ENCODE results near the gene IPPK.

- no peak for TF ChIP-seq CTCF (conservative IDR thresholded peaks at IDR 0.05; ENCODE audit: low read depth, low read length)
- no peak for TF ChIP-seq MAFK (IDR thresholded peaks at IDR 0.05; ENCODE audit: low read depth, low read length)
- no peak for TF ChIP-seq CEBPB (IDR thresholded peaks at IDR 0.05; ENCODE audit: low read depth, low read length)
- TF ChIP-seq FOS (IDR thresholded peaks at IDR 0.05; ENCODE audit: low read depth, low read length): no peak
Observed at GRCh38 chr9:92618633-92619225, 51.2 kb downstream of the IPPK start.
